ENCODE data around the gene TRAPPC11.

TRAPPC11 gene

DNA sequence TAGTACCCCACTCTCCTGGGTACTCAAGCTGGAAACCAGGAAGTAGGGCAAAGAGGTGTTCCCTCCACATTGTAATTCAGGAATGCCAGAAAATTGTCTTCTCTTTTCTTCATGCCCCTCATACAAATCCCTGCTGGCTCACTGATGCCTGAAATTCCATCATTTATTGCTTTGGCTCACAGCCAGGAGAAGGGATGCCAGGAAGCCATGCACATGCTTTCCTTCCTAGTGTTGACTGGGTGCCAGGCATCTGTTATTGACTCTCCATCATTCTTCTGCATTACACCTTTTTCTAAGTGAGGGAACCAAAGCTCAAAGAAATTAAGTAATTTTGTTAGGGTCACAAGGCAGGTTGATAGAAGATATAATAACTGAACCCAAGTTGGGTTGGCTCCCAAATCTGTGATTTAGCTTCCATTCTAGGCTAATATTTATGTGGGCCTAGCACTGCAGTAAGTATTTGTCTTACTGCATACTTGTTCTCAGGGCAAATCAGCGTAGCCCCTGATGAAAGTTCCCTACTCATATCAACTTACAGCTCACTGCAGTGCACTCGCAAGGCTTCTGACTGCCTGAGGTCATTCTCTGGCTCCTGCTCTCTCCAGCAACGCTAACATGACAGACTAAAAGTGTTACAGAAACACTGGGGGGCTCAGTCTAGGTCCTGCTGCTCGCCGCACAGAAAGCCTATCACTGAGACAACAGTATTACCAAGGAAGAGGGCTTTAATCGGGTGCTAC is 89.0 kb downstream of the TRAPPC11 start:
- Mint-ChIP-seq H3K36me3 (ENCODE audit: low read depth) (no peaks in the 10 kb centered on the region), H3K4me1 (ENCODE audit: low read depth) (no peaks in the 10 kb centered on the region), H3K27me3 (peaks cover 12% of the 10 kb centered on the region), H3K4me3 (no peak overlapping the region), H3K27ac (no peak overlapping the region), H3K9me3 (no peaks in the 10 kb centered on the region)
- DNase-seq, result no peak

- Mint-ChIP-seq H3K36me3 (ENCODE audit: low read depth) (no peaks in the 10 kb centered on the region), H3K4me1 (ENCODE audit: low read depth) (no peaks in the 10 kb centered on the region), H3K27me3 (peaks cover 14% of the 10 kb centered on the region), H3K4me3 (no peak overlapping the region), H3K9me3 (no peaks in the 10 kb centered on the region), H3K27ac (no peak overlapping the region)
- no peak for DNase-seq
These were observed 92.0 kb downstream of the TRAPPC11 start for GRCh38 chr4:183751106-183751505.

GRCh38 chr4:183755596-183755995 is 96.5 kb downstream of the TRAPPC11 start:
- no peaks in the 10 kb centered on the region for H3K4me1 Mint-ChIP-seq (ENCODE audit: low read depth)
- H3K27ac Mint-ChIP-seq, result no peak overlapping the region
- no peaks in the 10 kb centered on the region for H3K36me3 Mint-ChIP-seq (ENCODE audit: low read depth)
- H3K27me3 Mint-ChIP-seq, result peaks cover 23% of the 10 kb centered on the region
- no peak overlapping the region for H3K4me3 Mint-ChIP-seq
- no peak for DNase-seq
- H3K9me3 Mint-ChIP-seq, result no peaks in the 10 kb centered on the region

- Mint-ChIP-seq H3K9me3 (no peaks in the 10 kb centered on the region), H3K27ac (no peak overlapping the region), H3K4me1 (ENCODE audit: low read depth) (no peaks in the 10 kb centered on the region), H3K27me3 (peaks cover 23% of the 10 kb centered on the region), H3K4me3 (no peak overlapping the region), H3K36me3 (ENCODE audit: low read depth) (no peaks in the 10 kb centered on the region)
- no peak for DNase-seq
These were observed 98.0 kb downstream of the TRAPPC11 start for GRCh38 chr4:183757060-183757459.

GRCh38 chr4:183758061-183758757 is 99.1 kb downstream of the TRAPPC11 start:
- Mint-ChIP-seq H3K4me3 (no peak overlapping the region), H3K4me1 (ENCODE audit: low read depth) (no peaks in the 10 kb centered on the region), H3K36me3 (ENCODE audit: low read depth) (no peaks in the 10 kb centered on the region), H3K27me3 (peaks cover 23% of the 10 kb centered on the region), H3K9me3 (no peaks in the 10 kb centered on the region), H3K27ac (no peak overlapping the region)
- no peak for DNase-seq

DNA sequence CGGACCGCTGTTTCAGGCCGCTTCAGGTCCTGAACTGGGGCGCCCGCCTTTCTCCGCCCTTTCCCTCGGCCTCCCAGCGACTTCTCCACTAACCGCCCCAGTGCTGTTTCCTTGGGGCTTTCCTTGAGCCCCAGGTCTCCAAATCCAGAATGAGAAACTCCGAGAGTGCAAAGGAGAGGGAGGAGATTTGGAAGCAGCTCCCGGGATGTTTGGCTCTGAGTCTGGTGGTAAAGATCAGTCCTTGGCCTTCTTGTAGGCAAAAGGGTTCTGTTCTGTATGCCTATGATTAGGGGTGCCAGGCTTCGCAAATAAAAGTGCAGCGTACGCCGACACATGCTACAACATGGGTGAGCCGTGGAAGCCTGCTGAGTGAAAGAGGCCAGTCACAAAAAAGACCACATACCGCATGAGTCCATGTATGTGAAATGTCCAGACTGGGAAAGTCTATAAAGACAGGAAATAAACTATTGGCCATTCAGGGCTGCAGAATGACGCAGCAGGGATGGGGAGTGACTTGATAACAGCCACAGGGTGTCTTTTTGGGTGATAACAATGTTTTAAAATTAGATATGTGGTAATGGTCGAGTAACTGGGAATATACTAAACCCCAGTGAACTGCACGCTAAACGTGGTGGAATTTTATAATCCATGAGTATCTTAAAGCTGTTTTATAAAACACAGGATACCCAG is 99.8 kb downstream of the TRAPPC11 start:
- H3K4me3 Mint-ChIP-seq, result no peak overlapping the region
- H3K9me3 Mint-ChIP-seq, result no peaks in the 10 kb centered on the region
- H3K27me3 Mint-ChIP-seq, result peaks cover 23% of the 10 kb centered on the region
- H3K27ac Mint-ChIP-seq, result no peak overlapping the region
- H3K36me3 Mint-ChIP-seq (ENCODE audit: low read depth), result no peaks in the 10 kb centered on the region
- H3K4me1 Mint-ChIP-seq (ENCODE audit: low read depth), result no peaks in the 10 kb centered on the region
- DNase-seq, result no peak

DNA sequence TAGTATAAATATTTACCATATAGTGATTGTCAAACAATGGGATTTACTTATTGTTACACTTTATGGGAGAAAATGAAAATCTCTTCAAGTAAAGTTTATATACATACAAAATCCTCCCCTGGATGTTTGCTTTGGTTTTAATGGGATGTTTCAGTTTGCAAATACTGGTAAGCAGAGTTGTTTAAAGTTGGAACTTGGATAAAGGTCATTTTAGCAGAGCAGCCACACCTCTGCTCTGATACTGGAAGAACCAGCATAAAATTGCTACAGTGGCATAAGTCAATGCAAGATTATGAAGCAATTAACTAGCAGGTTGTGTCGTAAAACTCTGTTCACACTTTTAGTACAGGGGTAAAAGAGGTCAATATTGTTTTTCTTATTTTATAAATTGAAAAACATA is 101.2 kb downstream of the TRAPPC11 start:
- Mint-ChIP-seq H3K9me3 (no peaks in the 10 kb centered on the region), H3K27ac (no peak overlapping the region), H3K4me1 (ENCODE audit: low read depth) (no peaks in the 10 kb centered on the region), H3K4me3 (no peak overlapping the region), H3K36me3 (ENCODE audit: low read depth) (no peaks in the 10 kb centered on the region), H3K27me3 (peaks cover 25% of the 10 kb centered on the region)
- no peak for DNase-seq
